Osteocyte (in vitro differentiated cells): ENCODE results near the gene NLGN1. TPM values are rescaled to one million over a fixed set of nuclear protein-coding genes. Genes with fewer than 3 reads are reported as not detected.

Source experiments
- DNase-seq: peaks from one replicate; pipeline ENCODE4 v3.0.0; 2021; ENCODE audit warnings: mixed read lengths; ENCODE audit not compliant: unreplicated experiment; ENCODE audit errors: extremely low spot score
- H3K27ac Mint-ChIP-seq: one replicate; pipeline ENCODE4 v1.8.0; 2021; ENCODE audit warnings: mild to moderate bottlenecking, mixed read lengths; ENCODE audit not compliant: unreplicated experiment
- H3K27me3 Mint-ChIP-seq: one replicate; pipeline ENCODE4 v1.8.0; 2021; ENCODE audit warnings: mixed read lengths; ENCODE audit not compliant: unreplicated experiment
- H3K36me3 Mint-ChIP-seq: one replicate; pipeline ENCODE4 v1.8.0; 2021; ENCODE audit warnings: mixed read lengths; ENCODE audit not compliant: unreplicated experiment
- H3K4me1 Mint-ChIP-seq: one replicate; pipeline ENCODE4 v1.8.0; 2021; ENCODE audit warnings: mixed read lengths; ENCODE audit not compliant: unreplicated experiment
- H3K4me3 Mint-ChIP-seq: one replicate; pipeline ENCODE4 v1.8.0; 2021; ENCODE audit warnings: mild to moderate bottlenecking, moderate library complexity, mixed read lengths; ENCODE audit not compliant: unreplicated experiment
- H3K9me3 Mint-ChIP-seq: one replicate; pipeline ENCODE4 v1.8.0; 2021; ENCODE audit warnings: mixed read lengths; ENCODE audit not compliant: unreplicated experiment
- total RNA-seq: library from RNA; stranded (reverse); gene quantifications from 2 replicates; pipeline ENCODE4 v1.2.1, GENCODE V29; 2021
- TF ChIP-seq, protein P1 (sequence below): fragments of 200-600 bp; sonication (generic); IDR thresholded peaks from 2 replicates; pipeline ENCODE4 v1.5.0; 2021; ENCODE audit warnings: antibody characterized with exemption, mild to moderate bottlenecking, moderate library complexity

Gene NLGN1
- total RNA-seq, 1 donor from 2014 or later = 3.9 TPM

DNA sequence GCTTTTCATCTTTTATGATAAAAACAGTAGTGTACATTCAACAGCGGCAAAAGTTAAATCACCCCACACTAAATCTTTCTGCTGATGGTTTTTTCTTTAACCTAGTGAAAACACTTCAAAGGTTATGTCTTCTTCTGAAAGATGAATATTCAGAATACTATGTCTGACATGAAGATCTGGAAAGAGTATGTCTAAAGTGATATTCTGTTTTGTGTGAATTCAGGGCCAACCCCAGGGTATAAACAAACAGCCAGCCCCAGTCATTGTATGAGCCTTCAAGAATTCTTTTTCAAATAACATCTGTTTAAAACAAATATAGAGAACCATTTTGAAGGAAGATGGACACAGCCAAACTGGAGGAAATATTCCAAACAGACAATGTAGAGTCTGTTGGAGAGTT, 880.5 kb downstream of the NLGN1 start:
- Mint-ChIP-seq H3K27me3 (no peaks in the 10 kb centered on the region), H3K4me1 (no peaks in the 10 kb centered on the region), H3K4me3 (no peak overlapping the region), H3K36me3 (no peaks in the 10 kb centered on the region), H3K27ac (no peak overlapping the region), H3K9me3 (no peaks in the 10 kb centered on the region)
- DNase-seq = no peak
- TF ChIP-seq, protein P1, sequence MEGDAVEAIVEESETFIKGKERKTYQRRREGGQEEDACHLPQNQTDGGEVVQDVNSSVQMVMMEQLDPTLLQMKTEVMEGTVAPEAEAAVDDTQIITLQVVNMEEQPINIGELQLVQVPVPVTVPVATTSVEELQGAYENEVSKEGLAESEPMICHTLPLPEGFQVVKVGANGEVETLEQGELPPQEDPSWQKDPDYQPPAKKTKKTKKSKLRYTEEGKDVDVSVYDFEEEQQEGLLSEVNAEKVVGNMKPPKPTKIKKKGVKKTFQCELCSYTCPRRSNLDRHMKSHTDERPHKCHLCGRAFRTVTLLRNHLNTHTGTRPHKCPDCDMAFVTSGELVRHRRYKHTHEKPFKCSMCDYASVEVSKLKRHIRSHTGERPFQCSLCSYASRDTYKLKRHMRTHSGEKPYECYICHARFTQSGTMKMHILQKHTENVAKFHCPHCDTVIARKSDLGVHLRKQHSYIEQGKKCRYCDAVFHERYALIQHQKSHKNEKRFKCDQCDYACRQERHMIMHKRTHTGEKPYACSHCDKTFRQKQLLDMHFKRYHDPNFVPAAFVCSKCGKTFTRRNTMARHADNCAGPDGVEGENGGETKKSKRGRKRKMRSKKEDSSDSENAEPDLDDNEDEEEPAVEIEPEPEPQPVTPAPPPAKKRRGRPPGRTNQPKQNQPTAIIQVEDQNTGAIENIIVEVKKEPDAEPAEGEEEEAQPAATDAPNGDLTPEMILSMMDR = no peak

DNA sequence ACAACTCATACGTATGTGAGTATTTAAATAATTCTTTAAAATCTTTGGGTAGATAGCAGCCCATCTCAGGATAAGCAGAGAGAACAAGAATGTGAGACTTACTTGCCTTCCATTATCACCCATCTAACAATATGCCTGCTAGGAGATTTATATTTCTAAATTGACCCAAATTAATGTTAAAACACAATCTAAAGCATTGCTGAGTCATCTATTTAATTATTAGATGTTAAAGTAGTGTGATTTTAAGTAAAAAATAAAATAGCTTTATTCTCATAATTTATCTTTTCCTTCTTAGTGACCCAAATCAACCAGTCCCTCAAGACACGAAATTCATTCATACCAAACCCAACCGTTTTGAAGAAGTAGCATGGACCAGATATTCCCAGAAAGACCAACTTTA, 882.6 kb downstream of the NLGN1 start:
- H3K4me1 Mint-ChIP-seq = no peaks in the 10 kb centered on the region
- H3K9me3 Mint-ChIP-seq = no peaks in the 10 kb centered on the region
- no peak overlapping the region for H3K4me3 Mint-ChIP-seq
- TF ChIP-seq, protein P1 = no peak
- no peak for DNase-seq
- no peaks in the 10 kb centered on the region for H3K27me3 Mint-ChIP-seq
- H3K36me3 Mint-ChIP-seq = no peaks in the 10 kb centered on the region
- no peak overlapping the region for H3K27ac Mint-ChIP-seq

DNA sequence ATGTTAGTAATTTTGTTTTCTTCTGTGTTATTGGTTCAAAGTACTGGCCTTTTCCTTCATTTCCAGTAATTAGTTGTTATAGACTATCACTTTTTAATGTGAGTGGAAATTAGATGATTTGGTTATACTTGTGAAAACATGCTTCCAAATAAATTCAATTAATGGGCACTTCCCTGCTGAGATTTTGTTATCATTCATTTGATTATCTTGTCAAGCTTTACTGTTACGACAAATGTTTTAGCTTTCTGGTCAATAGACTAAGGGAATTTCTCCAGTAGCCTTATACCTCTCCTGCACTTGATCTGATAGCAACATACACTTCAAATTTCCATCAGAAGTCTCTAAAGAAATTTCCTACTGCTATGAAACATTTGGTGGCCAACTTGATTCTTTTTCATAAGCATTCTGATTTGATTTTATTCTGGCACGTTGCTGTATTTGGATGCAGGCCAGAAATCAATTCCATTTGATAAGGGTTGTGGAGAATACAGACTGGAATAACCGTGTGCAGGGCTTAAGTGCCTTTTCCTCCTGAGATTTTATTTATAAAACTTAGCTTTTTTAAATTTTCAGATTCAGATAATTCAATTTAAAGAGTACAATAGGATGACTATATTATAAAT, 887.8 kb downstream of the NLGN1 start:
- H3K36me3 Mint-ChIP-seq = no peaks in the 10 kb centered on the region
- H3K4me1 Mint-ChIP-seq = no peaks in the 10 kb centered on the region
- no peak for DNase-seq
- TF ChIP-seq, protein P1 = no peak
- H3K27me3 Mint-ChIP-seq = no peaks in the 10 kb centered on the region
- H3K27ac Mint-ChIP-seq = no peak overlapping the region
- H3K4me3 Mint-ChIP-seq = no peak overlapping the region
- no peaks in the 10 kb centered on the region for H3K9me3 Mint-ChIP-seq

DNA sequence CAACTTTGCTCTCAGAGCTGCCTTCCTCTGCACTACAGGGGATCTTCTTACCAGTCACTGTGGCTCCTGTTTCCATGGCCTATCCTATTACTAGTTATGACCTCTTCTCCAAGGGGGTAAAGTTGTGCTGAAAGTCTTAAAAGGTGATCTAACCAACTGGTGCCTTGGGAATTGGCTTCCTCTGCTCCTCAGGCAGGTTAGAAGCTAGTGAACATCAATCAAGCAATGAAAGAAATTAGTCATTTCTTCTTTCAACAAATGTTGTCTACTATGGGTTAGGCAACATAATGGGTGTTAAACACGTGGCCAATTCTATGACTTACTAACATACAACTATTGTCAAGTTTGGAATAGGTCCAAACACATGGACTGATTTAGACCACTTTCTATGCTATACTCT, 890.2 kb downstream of the NLGN1 start:
- no peaks in the 10 kb centered on the region for H3K4me1 Mint-ChIP-seq
- no peak overlapping the region for H3K27ac Mint-ChIP-seq
- no peaks in the 10 kb centered on the region for H3K27me3 Mint-ChIP-seq
- no peaks in the 10 kb centered on the region for H3K36me3 Mint-ChIP-seq
- no peak overlapping the region for H3K4me3 Mint-ChIP-seq
- no peak for DNase-seq
- no peaks in the 10 kb centered on the region for H3K9me3 Mint-ChIP-seq
- TF ChIP-seq, protein P1 = no peak

DNA sequence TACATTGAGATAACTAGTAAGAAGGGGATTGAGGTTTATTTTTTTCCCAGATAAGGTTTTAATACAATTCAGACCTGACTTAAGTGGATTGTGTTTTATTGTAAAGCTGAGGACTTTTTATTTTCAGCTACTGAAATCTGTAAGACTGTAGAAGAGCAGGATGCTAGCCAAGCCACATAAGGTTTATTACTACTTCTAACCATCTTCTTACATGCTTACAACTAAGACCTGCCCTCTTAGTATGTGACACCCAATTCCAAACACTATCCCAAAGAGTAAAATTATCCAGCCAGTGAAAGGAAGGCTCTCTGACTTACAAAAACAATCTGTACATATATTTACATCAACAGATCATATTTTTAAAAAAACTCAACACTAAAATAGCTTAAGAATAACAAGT, 897.1 kb downstream of the NLGN1 start:
- Mint-ChIP-seq H3K4me3 (no peak overlapping the region), H3K36me3 (no peaks in the 10 kb centered on the region), H3K27ac (no peak overlapping the region), H3K27me3 (no peaks in the 10 kb centered on the region), H3K9me3 (no peaks in the 10 kb centered on the region), H3K4me1 (peaks cover 10% of the 10 kb centered on the region)
- DNase-seq = no peak
- TF ChIP-seq, protein P1 = no peak
